Cardiac septum (tissue), 1 donor: Measurements from ENCODE around the gene ANXA1. TPM values are rescaled to one million over a fixed set of nuclear protein-coding genes. Genes with fewer than 3 reads are reported as not detected.

ENCODE experiments used
- DNase-seq: peaks from one replicate; pipeline ENCODE4 v3.0.0-alpha.2; 2020; ENCODE audit warnings: low spot score
- intact Hi-C: fragments of 100-400 bp; cut with DNase I; formaldehyde crosslinking; loops from one replicate; pipeline ENCODE4 v1.14.0; 2022
- total RNA-seq: library from RNA; stranded (reverse); fragmentation: NEBNext Ultra II Directional; extraction: Animal tissue kit (Norgen Biotek cat#: 25700); gene quantifications from one replicate; pipeline ENCODE4 v1.2.1, GENCODE V29; 2021
- donor health status: DM: no; HTN: no; CAD: no.

Gene ANXA1
- total RNA-seq, 1 donor from 2014 or later = 42.7 TPM

DNA sequence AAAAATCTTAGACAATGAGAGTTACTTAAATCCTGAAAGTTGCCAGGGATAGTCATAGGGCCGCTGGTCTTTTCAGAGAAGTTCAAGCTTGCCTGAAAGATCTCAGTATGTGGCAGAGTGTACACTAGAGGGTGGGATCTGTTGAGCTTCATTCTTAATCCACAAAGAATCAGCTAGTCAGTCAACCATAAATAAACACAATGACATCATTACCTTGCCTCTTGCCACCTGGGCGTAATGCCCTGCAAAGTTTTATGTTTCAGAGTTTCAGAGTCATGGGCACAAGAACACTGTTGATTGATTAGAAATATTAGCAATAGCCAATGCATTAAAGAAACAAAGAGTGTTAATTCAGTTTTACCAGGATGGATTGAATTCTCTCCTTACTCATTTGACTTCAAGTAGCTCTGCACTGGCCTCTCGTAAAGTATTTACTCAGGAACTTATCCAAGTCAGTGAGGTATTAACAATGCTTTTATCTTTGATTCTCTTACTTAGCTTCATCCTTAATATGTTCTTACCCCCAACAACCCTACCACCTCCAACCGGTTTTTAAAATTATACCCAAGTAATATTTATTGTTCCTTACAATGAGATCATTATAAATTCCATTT, 14.3 kb upstream of the ANXA1 start:
- no peak for DNase-seq
- intact Hi-C loops = no loop called here

DNA sequence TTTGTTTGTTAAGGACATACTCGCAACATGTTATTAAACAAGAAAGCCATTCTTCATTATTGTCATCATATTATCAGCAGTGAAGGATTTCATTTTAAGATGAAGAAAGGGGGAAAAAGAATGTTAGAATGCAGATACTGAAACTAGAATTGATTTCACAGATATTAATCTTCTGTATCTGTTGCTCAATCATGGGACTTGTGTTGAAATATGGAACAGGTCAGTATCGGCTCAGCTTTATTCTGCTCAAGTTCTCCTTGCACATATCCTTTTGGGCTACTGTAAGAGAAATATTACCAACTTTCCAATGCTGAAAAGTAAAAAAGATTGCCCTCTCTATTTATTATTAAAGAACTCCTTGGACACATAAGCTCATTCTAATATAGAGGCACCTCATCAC, 13.8 kb upstream of the ANXA1 start:
- DNase-seq = no peak
- intact Hi-C loops = no loop called here

DNA sequence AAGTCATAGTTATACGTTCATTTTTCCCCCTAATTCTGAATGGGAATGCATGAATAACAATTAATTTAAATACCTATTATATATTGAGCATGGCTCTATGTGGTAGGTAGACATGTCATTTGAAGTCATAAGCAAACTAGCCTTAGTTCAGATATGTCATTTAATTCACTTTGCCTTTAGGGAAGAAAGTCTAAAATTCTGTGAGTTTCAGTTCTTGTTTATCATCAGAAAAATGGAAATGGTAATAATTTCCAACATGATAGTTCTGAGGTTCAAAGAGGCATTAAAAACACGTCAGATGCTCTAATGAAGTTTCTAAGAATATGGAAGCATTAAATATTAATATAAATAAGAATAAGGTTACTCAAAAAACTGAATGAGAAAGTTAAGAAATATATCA, 13.1 kb upstream of the ANXA1 start:
- intact Hi-C loops = no loop called here
- no peak for DNase-seq

DNA sequence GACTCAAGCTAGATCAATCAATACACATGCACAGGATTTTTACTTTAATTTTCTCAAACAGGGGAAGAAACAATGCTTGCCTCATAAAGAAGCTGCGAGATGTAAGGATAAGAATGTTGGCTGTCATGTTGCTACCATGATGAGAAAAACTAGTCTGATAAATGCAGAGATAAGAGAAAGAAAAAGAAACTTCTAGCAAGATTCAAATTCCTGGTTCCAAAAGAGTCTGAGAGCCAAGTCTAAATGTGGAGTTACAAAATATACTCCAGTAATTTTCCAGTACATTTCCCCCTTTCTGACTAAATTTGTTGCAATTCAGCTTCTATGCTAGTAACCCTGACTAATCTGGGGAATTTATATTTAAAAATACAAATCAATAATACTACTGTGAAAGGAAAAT, 10.4 kb upstream of the ANXA1 start:
- no peak for DNase-seq
- intact Hi-C loops = no loop called here

DNA sequence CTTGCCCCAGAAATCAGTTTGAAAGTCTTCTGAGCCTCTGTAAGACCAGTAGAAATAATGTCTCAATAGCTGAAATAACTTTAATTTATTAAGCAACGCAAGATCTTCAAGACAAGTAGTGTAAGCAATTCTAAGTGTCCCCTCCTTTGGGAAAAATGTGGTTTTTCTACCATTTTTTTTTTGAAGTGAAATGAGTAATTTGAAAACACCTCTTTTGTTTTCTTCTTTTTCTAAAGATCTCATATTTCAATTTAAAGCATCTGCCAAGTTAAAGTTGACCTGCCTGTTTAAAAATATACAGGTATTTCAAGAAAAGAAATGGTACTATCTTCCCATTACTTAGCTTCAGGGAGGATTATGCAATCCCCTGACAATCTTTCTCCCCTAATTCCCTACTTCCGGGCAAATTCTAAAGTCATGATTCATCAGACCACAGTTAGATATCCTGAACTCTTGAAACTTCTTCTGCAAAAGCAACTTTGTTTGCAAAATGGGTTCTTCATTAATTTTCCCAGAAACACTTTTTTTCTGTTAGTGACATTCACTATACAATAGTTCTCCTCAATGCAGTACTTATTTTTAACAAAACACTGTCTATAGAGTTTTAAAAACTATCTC, 7.8 kb upstream of the ANXA1 start:
- DNase-seq = no peak
- intact Hi-C loops = no loop called here

DNA sequence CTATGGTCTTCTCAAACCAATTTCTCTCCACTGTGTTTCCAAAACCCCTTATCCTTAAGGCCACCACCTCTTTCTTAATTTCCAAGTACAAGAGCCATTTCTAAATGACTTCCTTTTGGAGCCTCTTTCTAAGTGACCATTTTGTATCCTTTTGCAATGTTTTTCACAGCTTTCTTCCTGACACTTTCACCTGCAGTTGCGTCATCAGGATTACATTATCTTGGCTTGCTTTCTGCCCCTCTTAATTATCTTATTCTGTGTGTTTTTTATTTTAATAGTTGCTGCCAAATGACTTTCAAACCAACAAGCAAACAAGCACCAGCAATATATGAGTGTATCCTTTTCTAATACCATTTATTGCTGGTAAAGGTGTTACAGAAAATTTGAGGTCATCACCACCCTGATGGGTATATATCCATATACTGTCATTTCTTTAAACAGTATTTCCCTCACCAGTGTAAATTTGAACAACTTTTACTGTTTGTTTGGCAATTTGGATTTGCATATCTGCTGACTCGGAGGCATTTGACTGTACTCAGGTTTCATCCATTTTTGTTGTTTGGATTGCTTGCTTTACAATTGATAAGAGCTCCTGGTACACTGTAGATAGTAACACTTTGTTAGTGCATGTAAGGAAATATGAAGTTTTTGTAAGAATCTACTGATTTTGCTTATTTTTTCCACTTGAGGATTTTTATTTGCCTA, 5.4 kb upstream of the ANXA1 start:
- DNase-seq = no peak
- intact Hi-C loops = no loop called here

DNA sequence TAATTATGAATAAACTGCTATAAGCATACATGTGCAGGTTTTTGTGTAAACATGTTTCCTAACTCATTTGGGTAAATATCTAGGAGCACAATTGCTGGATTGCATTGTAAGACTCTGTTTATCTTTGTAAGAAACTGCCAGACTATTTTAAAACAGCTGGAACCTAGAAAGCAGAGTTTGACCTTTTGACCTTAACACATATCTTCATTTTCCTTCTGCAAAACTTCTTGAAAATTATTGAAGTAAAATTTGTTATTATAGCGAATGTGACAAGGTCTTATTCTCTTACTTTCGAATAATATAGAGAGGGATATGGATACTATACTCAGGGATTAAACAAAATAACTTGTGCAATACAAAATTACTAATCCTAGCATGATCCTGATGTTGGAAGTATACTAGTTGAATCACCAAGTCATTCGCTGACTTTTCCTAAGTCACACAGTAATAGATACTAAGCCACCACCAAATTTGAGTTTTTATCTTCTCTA, 3.2 kb upstream of the ANXA1 start:
- intact Hi-C loops = no loop called here

DNA sequence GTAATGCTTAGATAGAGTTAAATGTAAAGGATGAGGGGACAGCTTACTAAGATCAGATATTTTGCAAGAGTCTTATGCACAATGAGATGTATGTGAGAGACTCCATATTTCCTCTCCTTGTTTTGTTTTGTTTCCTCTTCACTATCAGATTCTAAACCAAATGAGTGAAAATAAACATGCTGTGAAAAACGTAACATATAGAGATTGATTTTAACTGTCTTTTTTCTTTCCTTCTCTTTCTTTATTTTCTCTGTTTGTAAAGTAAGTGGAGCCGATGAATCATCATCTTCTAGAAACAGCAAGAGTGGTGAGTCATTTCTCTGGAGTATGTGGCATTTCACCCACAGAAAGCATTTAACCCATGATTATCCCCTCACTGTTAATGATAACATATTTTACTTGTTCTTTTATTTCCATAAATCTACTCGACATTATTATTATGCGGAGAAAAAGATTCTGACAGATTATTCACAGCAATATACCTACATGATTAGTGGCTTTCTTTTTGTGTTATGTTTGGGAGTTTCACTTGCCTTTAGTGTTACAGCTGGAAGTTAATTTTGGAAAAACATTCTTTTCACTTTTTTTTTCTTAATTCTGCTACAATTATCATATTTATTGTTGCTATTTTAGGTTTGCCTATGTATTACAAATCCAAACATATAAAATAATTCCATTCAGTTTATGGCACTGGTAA, 2.1 kb upstream of the ANXA1 start:
- intact Hi-C loops = no loop called here
- DNase-seq = no peak

More for the DNA sequence above, 3.2 kb upstream of the ANXA1 start:
- DNase-seq = no peak

DNA sequence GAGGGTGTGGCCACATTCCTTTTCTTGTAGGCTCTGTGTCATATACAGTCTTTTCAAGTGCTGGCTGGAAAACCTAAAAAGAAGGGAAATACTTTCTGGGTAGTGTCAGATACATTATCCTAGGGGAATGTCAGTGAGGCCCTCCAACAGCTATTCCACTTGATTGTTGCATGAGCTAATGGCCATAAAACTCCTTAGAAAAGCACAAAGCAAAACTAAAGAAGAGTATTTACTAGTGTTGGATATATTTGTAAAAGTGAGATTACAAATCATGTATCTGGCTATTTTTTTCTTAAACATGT, 829 bp downstream of the ANXA1 start:
- intact Hi-C loops = no loop called here
- DNase-seq = no peak

DNA sequence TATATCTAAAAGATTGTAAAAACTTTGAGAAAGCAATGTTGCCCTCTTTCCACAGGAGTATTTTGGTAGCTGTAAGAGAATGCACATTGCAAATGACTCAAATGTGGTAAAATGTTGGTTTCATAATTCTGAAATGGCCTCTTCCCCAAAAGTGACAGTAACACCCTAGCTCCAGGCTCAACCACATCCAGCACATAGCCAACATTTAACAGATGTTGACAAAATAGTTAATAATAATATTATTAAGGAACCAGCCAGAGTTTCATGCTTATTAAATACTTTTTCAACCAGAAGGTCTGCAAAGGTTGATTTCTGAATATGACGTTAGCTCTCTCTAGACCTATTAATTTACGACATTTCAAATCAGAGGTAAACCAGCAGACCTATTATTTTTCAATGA, 1.3 kb downstream of the ANXA1 start:
- DNase-seq = no peak
- intact Hi-C loops = no loop called here

DNA sequence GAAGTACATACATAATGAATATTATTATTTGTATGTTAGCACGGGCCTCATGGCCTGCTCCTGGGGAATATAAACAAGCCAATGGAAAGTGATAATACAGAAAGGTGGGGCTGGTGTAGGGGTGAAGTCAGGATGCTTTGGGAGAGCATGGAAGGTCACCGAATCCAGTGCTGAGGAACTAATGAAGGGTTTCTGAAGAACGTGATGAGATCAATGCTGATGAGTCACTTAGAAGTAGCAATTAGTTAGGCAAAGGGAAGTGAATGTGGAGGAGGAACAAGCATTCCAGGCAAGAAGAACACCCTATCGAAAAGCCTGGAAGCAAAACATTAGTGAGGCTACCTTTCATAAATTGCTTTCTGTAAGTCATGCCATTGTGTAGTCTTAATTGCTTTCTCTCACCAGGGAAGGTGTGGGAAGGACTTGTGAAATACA, 2.1 kb downstream of the ANXA1 start:
- DNase-seq = no peak
- intact Hi-C loops = loop anchor here (1.0 kb wide), 1 partner anchor 22 kb away; no protein-coding TSS in a partner anchor

DNA sequence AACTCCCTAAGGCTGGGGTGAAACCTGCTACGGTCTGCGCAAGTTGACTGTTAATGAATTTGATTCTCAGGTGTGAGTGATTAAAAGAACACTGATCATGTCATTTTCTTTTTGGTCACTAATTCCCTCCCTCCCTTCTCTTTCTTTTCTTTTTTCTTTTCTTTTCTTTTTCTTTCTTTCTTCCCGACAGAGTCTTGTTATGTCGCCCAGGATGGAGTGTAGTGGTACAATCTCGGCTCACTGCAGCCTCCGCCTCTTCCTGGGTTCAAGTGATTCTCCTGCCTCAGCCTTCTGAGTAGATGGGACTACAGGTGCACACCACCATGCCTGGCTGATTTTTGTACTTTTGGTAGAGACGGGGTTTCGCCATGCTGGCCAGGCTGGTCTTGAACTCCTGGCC, 2.6 kb downstream of the ANXA1 start:
- DNase-seq = no peak
- intact Hi-C loops = loop anchor here (1.0 kb wide), 1 partner anchor 22 kb away; no protein-coding TSS in a partner anchor

DNA sequence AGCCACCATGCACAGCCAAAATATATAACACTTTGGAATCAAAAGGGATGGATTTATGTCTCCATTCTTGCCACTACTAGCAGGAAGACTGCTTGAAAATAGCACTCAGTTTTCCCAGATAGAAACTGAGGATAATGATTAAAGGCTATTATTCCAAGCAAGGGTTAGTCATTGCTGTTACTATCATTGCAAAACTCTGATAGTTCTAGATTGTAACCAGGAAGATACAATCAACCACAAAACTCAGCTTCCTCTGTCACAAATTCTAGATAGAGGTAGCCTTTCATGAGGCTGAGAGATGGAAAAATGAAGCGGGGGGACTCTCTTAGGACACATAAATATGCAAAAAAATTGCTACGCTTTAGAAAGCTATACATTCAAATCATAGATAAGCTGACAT, 3.1 kb downstream of the ANXA1 start:
- DNase-seq = no peak
- intact Hi-C loops = loop anchor here (1.0 kb wide), 1 partner anchor 22 kb away; no protein-coding TSS in a partner anchor

DNA sequence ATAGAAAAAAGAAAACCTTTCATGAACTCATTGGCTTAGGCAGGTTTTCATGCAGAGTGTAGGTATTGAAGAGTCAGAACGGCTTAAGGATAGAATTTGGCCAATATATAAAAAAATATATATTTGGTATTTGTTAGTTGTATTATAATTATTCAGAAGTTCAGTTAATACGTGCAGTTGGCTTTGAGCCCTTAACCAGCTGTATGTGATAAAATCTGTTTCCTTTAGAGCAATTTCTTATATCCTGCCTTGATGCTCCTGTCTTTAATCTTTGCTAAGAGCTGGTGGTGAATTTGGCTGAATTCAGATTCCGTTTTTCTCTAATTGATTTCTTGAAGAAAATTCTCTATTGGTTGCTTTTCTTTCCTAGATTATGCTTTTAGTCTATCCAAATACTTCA, 3.7 kb downstream of the ANXA1 start:
- intact Hi-C loops = no loop called here
- DNase-seq = no peak

DNA sequence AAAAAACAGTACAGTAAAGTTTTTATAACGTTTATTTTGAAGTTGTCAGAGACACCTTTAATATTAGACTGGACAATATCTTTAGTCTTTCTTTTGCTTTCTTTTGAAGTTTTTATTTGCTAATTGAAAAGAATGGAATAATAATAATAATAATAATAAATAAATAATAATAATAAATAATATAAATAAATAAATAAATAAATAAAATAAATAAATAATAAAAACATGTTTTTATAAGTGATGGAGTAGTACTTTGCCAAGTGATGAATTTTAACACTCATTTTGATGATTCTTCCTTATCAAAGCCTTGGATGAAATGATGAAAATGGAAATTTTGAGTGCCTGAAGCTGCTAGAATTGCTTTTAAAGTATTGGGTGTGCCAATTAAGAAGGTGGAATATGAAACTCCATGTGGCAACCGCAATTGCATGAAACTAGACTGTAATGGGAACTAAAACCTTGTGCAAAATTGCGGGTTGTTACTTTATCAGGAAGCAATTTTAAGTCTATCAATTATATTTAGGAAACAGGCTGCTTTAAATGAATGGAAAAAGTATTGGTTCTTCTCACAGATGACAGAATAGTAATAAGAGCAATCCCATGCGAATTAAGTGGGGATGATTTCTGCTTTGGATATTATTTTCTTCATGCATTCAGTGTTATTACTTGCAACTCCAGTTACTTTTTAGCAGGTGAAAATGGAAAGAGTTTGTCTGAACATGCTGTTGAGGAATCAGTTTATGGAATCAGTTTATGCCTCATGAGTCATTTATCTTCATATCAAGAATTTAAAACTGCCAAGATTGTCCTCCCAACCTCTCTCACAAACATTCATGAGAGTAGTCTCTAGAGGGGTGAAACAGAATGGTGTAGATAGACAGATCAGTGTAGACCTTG, 4.6 kb downstream of the ANXA1 start:
- intact Hi-C loops = no loop called here
- DNase-seq = no peak

DNA sequence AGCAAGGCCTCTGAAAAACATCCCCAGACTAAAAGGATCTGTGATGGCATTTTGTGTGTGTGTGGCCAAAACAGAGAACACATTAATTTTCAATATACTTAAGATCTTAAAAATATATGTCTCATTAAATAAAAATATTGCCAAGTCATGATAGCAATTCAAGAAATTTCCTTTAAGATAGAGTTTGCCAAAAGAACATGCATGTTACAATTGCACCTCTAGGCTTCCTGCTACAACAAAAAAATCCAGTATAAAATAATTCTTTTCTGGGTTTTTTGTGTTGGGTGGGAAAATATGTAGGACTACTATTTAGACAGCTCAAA, 5.2 kb downstream of the ANXA1 start:
- no peak for DNase-seq
- intact Hi-C loops = no loop called here

DNA sequence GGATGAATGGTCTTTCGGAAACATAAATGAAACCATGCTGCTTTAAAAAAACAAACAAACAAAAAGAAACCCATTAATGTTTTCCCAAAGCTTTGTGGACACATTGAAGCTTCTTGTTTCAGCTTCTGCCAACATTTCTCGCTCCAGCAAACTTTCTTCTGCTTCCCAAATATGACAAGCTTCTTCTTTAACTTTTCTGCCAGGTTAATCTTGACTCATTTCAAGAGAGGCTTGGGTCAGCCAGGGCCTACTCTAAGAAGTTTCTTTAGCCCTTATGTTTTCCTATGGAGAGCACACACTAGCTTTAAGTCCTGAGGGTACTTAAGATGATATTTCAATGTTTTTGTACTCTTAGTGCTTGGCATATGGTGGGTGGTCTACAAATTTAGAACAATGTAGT, 6.1 kb downstream of the ANXA1 start:
- intact Hi-C loops = no loop called here

DNA sequence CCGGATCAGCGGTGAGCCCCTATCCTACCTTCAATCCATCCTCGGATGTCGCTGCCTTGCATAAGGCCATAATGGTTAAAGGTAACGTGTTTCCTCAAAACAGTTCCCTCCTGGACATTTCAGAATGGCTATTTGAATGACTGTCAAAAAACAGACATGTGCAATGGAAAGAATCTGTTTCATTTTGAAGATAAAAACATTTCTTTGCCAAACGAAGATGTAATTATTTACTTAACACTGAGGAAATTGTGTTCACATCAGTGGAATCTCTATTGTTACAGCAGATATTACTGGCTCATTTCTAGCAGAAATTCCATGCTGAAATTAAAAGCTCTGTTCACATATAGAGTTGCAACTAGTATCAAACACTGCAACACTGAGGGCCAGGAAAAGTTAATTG, 7.1 kb downstream of the ANXA1 start:
- no peak for DNase-seq
- intact Hi-C loops = no loop called here

More for the DNA sequence above, 6.1 kb downstream of the ANXA1 start:
- DNase-seq = no peak

DNA sequence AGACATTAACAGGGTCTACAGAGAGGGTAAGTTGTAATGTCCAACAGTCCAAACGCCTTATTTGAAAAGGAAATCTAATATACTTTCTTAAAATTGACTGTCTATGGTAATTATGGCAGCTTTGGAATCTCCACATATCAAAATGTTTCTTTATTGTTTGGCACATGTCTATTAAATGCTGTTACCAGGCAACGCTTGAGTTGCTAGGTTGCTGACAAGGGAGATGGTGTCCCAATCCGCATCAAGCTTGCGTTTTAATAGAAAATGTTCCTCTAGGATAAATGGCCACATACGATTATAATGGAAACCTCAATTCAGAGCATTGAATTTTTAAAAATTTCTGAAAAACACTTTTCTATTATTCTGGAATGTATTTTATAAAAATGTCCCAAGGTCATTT, 9.2 kb downstream of the ANXA1 start:
- DNase-seq = no peak
- intact Hi-C loops = no loop called here
